Duodenal mucosa (tissue), 2 donors: ENCODE results near the gene AFF3.

Source experiments
- H3K27ac ChIP-seq: one replicate; pipeline ENCODE4 v1.7.0; 2013; ENCODE audit warnings: low read depth, low read length
- H3K27me3 ChIP-seq, 2 donors: one replicate each; pipeline ENCODE4 v1.7.0; 2013; ENCODE audit warnings: low read length in 2 of 2, control low read depth in 1 of 2; ENCODE audit not compliant: insufficient read depth in 2 of 2, control insufficient read depth in 1 of 2
- H3K36me3 ChIP-seq, 2 donors: one replicate each; pipeline ENCODE4 v1.7.0; 2013; ENCODE audit warnings: low read length in 2 of 2, control low read depth in 1 of 2; ENCODE audit not compliant: insufficient read depth in 2 of 2, control insufficient read depth in 1 of 2
- H3K4me1 ChIP-seq, 2 donors: one replicate each; pipeline ENCODE4 v1.7.0; 2013; ENCODE audit warnings: low read length in 2 of 2, control low read depth in 1 of 2; ENCODE audit not compliant: insufficient read depth in 2 of 2, control insufficient read depth in 1 of 2
- H3K4me3 ChIP-seq, 2 donors: one replicate each; pipeline ENCODE4 v1.7.0; 2013; ENCODE audit warnings: low read length in 2 of 2, low read depth in 1 of 2
- H3K9ac ChIP-seq, 2 donors: one replicate each; pipeline ENCODE4 v1.7.0; 2013; ENCODE audit warnings: low read length in 2 of 2, low read depth in 1 of 2
- H3K9me3 ChIP-seq, 2 donors: one replicate each; pipeline ENCODE4 v1.7.0; 2013; ENCODE audit warnings: low read length in 2 of 2, control low read depth in 1 of 2; ENCODE audit not compliant: control insufficient read depth in 1 of 2

AFF3 gene

GRCh38 chr2:99865818-99866676 is 276.3 kb downstream of the AFF3 start:
- Histone ChIP-seq H3K9me3 (no peaks in the 10 kb centered on the region), H3K4me1 (peaks cover 0 to 5% of the 10 kb centered on the region in 2 donors), H3K4me3 (no peak overlapping the region), H3K9ac (no peak overlapping the region), H3K27ac (no peak overlapping the region), H3K36me3 (no peaks in the 10 kb centered on the region), H3K27me3 (peaks cover 0 to 3% of the 10 kb centered on the region in 2 donors)

GRCh38 chr2:99864561-99865553 is 277.5 kb downstream of the AFF3 start:
- no peak overlapping the region for H3K27ac ChIP-seq
- peaks cover 0 to 3% of the 10 kb centered on the region in 2 donors for H3K27me3 ChIP-seq
- H3K4me1 ChIP-seq, result peaks cover 0 to 5% of the 10 kb centered on the region in 2 donors
- H3K36me3 ChIP-seq, result no peaks in the 10 kb centered on the region
- no peak overlapping the region for H3K4me3 ChIP-seq
- H3K9ac ChIP-seq, result no peak overlapping the region
- H3K9me3 ChIP-seq, result no peaks in the 10 kb centered on the region

GRCh38 chr2:99863903-99864270 is 278.5 kb downstream of the AFF3 start:
- Histone ChIP-seq H3K4me3 (no peak overlapping the region), H3K27ac (no peak overlapping the region), H3K9me3 (no peaks in the 10 kb centered on the region), H3K9ac (no peak overlapping the region), H3K27me3 (peaks cover 0 to 3% of the 10 kb centered on the region in 2 donors), H3K4me1 (peaks cover 0 to 5% of the 10 kb centered on the region in 2 donors), H3K36me3 (no peaks in the 10 kb centered on the region)

GRCh38 chr2:99863236-99863902 is 279.0 kb downstream of the AFF3 start:
- Histone ChIP-seq H3K27ac (no peak overlapping the region), H3K9me3 (no peaks in the 10 kb centered on the region), H3K36me3 (no peaks in the 10 kb centered on the region), H3K9ac (no peak overlapping the region), H3K27me3 (peaks cover 0 to 3% of the 10 kb centered on the region in 2 donors), H3K4me1 (peaks cover 0 to 5% of the 10 kb centered on the region in 2 donors), H3K4me3 (no peak overlapping the region)

- Histone ChIP-seq H3K4me1 (peaks cover 0 to 5% of the 10 kb centered on the region in 2 donors), H3K4me3 (no peak overlapping the region), H3K27me3 (peaks cover 0 to 3% of the 10 kb centered on the region in 2 donors), H3K27ac (no peak overlapping the region), H3K9me3 (no peaks in the 10 kb centered on the region), H3K9ac (no peak overlapping the region), H3K36me3 (no peaks in the 10 kb centered on the region)
Measured at GRCh38 chr2:99862566-99862965, 279.8 kb downstream of the AFF3 start.

DNA sequence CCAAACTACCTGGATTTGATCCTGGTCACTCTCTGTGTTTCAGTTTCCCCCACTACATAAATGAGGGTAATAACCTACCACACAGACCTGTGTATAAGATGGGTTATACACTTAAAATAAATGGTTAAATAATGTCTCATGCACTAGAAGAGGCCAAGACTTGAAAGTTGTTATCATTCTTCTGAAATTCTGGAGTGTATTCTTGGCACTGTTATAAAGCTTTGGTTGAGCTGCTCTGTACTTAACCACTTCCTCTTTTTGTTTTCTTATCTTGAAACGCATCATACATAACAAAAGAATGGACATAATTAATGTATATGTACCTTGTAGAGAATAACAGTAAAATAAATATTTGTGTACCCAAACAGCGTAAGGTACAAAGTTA is 281.0 kb downstream of the AFF3 start:
- no peaks in the 10 kb centered on the region for H3K9me3 ChIP-seq
- no peak overlapping the region for H3K9ac ChIP-seq
- no peak overlapping the region for H3K4me3 ChIP-seq
- peaks cover 0 to 3% of the 10 kb centered on the region in 2 donors for H3K27me3 ChIP-seq
- no peak overlapping the region for H3K27ac ChIP-seq
- no peaks in the 10 kb centered on the region for H3K36me3 ChIP-seq
- H3K4me1 ChIP-seq, result peaks cover 0 to 5% of the 10 kb centered on the region in 2 donors

DNA sequence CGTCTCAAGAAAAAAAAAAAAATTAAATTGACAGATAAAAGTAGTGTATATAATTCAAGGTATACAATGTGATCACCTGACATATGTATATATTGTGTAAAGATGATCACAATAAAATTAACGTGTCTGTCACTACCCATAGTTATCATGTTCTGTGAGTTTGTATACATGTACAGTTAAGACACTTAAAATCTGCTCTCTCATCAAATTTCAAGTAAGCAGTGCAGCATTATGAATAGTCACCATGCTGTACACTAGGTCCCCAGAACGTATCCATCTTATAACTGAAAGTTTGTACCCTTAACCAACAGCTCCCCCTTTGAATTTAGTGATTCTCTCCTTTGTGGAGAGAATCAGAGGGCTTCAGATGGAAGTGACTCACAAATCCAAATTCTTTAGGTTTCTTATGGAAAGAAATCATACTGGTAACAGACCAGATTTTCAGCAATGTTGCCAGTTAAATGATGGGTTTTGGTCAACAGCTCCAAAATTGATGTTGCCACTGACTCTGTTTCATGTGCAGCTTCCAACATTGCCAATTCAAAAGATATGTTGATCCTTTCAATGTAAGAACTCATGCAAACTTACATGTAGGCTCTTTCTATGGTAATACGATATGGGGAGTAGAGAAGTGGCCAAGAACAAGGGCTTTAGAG is 281.5 kb downstream of the AFF3 start:
- H3K27me3 ChIP-seq, result peaks cover 0 to 3% of the 10 kb centered on the region in 2 donors
- no peak overlapping the region for H3K27ac ChIP-seq
- peaks cover 0 to 5% of the 10 kb centered on the region in 2 donors for H3K4me1 ChIP-seq
- H3K36me3 ChIP-seq, result no peaks in the 10 kb centered on the region
- no peak overlapping the region for H3K4me3 ChIP-seq
- H3K9me3 ChIP-seq, result no peaks in the 10 kb centered on the region
- no peak overlapping the region for H3K9ac ChIP-seq

DNA sequence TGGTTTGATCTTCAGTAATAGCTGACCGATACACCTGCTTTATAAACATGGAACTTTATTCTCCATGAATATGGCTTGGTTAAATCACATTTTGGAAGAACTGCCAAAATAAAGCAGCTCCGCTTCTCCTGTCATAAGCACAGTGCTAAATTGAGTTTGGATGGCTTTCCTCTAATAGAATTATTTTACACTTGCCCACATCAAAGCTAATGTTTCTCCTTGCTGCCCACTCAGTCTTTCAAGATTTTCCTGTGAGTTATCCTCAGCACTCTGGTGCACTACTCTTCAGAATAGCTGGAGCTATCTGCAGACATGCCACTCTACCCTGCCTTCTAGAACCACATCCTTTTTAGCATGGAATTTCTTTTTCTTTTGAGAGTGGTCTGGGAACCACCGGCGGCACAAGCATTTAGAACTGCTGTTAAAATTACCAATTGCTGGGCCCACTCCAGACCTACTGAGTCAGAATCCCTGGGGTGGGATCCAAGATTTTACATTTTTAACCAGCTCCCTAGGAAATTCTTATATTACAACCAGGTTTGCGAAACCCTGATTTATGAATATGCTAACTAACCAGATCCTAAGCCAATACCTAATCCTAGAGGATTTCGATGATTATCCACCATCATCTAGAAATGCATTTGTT is 283.3 kb downstream of the AFF3 start:
- no peaks in the 10 kb centered on the region for H3K36me3 ChIP-seq
- no peak overlapping the region for H3K9ac ChIP-seq
- H3K4me1 ChIP-seq, result peaks cover 0 to 5% of the 10 kb centered on the region in 2 donors
- H3K4me3 ChIP-seq, result no peak overlapping the region
- no peaks in the 10 kb centered on the region for H3K27me3 ChIP-seq
- no peak overlapping the region for H3K27ac ChIP-seq
- no peaks in the 10 kb centered on the region for H3K9me3 ChIP-seq

- H3K27me3 ChIP-seq, result no peaks in the 10 kb centered on the region
- peaks cover 0 to 5% of the 10 kb centered on the region in 2 donors for H3K4me1 ChIP-seq
- H3K27ac ChIP-seq, result no peak overlapping the region
- no peak overlapping the region for H3K4me3 ChIP-seq
- no peaks in the 10 kb centered on the region for H3K9me3 ChIP-seq
- H3K9ac ChIP-seq, result no peak overlapping the region
- H3K36me3 ChIP-seq, result no peaks in the 10 kb centered on the region
Measured at GRCh38 chr2:99857867-99858444, 284.4 kb downstream of the AFF3 start.
